Ovary (tissue), 3 donors: ENCODE results near the gene KIF15.

Source experiments
- CTCF ChIP-seq, 3 donors: fragments of 450-650 bp in 2 of 3; fragments of 200-600 bp in 1 of 3; IDR thresholded peaks; one replicate each; pipeline versions ENCODE4 v1.5.1 to v1.8.0; 2016 to 2022; ENCODE audit warnings: antibody characterized with exemption in 3 of 3, mild to moderate bottlenecking in 1 of 3
- EP300 ChIP-seq: sonication (generic); formaldehyde crosslinking; IDR thresholded peaks from one replicate; pipeline ENCODE4 v1.6.1; 2017; ENCODE audit warnings: antibody characterized with exemption
- POLR2A ChIP-seq: fragments of 450-650 bp; IDR thresholded peaks from one replicate; pipeline ENCODE4 v1.6.1; 2017; ENCODE audit warnings: antibody characterized with exemption, mild to moderate bottlenecking, moderate library complexity
- donor health status: DM: no; HTN: no; CAD: no.

- TF ChIP-seq CTCF (IDR thresholded peaks at IDR 0.05) = no peak
- TF ChIP-seq POLR2A = no peak
- no peak for TF ChIP-seq EP300
Observed at GRCh38 chr3:44885618-44886017, 124.0 kb downstream of the KIF15 start.
